IMR-90 (cell line): Measurements from ENCODE around the gene IGLL5. TPM values are rescaled to one million over a fixed set of nuclear protein-coding genes. Genes with fewer than 3 reads are reported as not detected.

ENCODE experiments used
- ATAC-seq: fragments of 200-7000 bp; cut with Tn5 transposase; 2 replicates; pipeline ENCODE4 v1.9.1; 2020; ENCODE audit warnings: low read depth, mild to moderate bottlenecking, moderate library complexity
- BruUV-seq: library from RNA; stranded (reverse); fragments of 400-500 nt; replicated peaks from 2 replicates; lab custom pipeline; 2021; lab: Mats Ljungman, UMichigan
- CTCF ChIA-PET: fragments of 300-600 bp; formaldehyde crosslinking; extraction: SDS; loops from one replicate; lab custom pipeline; 2021; ENCODE audit warnings: antibody characterized with exemption; lab: Yijun Ruan, JAX
- POLR2A ChIA-PET: fragments of 300-600 bp; sonication (Branson Sonifier 250); formaldehyde crosslinking; loops from one replicate; lab custom pipeline; 2022; ENCODE audit warnings: antibody characterized with exemption; ENCODE audit not compliant: unreplicated experiment; lab: Charles Lee
- DNase-seq: peaks from one replicate; pipeline ENCODE4 v3.0.0; 2013
- H2AFZ ChIP-seq: replicated peaks from 2 replicates; pipeline ENCODE3; 2013; ENCODE audit warnings: low read length, mild to moderate bottlenecking; ENCODE audit not compliant: poor library complexity
- H2AK5ac ChIP-seq: 2 replicates; pipeline ENCODE4 v1.6.1; 2013; ENCODE audit warnings: low read depth, low read length, inconsistent platforms
- H2AK9ac ChIP-seq: replicated peaks from 2 replicates; pipeline ENCODE3; 2013; ENCODE audit warnings: mild to moderate bottlenecking, low read depth, low read length, moderate library complexity; ENCODE audit not compliant: poor library complexity
- H2BK120ac ChIP-seq: 2 replicates; pipeline ENCODE4 v1.6.1; 2013; ENCODE audit warnings: low read depth, low read length, inconsistent platforms
- H2BK15ac ChIP-seq: 3 replicates; pipeline ENCODE4 v1.6.1; 2013; ENCODE audit warnings: low read depth, low read length, inconsistent platforms
- H2BK20ac ChIP-seq: 2 replicates; pipeline ENCODE4 v1.6.1; 2013; ENCODE audit warnings: low read depth, mild to moderate bottlenecking, inconsistent platforms, low read length, moderate library complexity
- H2BK5ac ChIP-seq: 2 replicates; pipeline ENCODE4 v1.6.1; 2013; ENCODE audit warnings: mild to moderate bottlenecking, low read depth, low read length, inconsistent platforms; ENCODE audit not compliant: poor library complexity, severe bottlenecking
- H3K14ac ChIP-seq: replicated peaks from 2 replicates; pipeline ENCODE4 v1.6.1; 2013; ENCODE audit warnings: low read depth, low read length, inconsistent platforms
- H3K18ac ChIP-seq: 2 replicates; pipeline ENCODE4 v1.6.1; 2013; ENCODE audit warnings: low read depth, low read length, control low read depth
- H3K23ac ChIP-seq: 2 replicates; pipeline ENCODE4 v1.6.1; 2013; ENCODE audit warnings: low read depth, low read length, inconsistent platforms
- H3K27ac ChIP-seq: 2 replicates; pipeline ENCODE4 v1.5.1; 2013; ENCODE audit warnings: mild to moderate bottlenecking, control low read depth, low read length; ENCODE audit not compliant: insufficient read depth
- H3K27me3 ChIP-seq: 2 replicates; pipeline ENCODE4 v1.6.1; 2013; ENCODE audit warnings: low read length; ENCODE audit not compliant: control insufficient read depth, insufficient read depth
- H3K36me3 ChIP-seq: 2 replicates; pipeline ENCODE4 v1.6.1; 2013; ENCODE audit warnings: low read length, mixed read lengths; ENCODE audit not compliant: control insufficient read depth, insufficient read depth
- H3K4ac ChIP-seq: 2 replicates; pipeline ENCODE4 v1.6.1; 2013; ENCODE audit warnings: low read depth, low read length, inconsistent platforms
- H3K4me1 ChIP-seq: 2 replicates; pipeline ENCODE4 v1.6.1; 2013; ENCODE audit warnings: low read length, mixed read lengths; ENCODE audit not compliant: control insufficient read depth, insufficient read depth
- H3K4me2 ChIP-seq: 2 replicates; pipeline ENCODE4 v1.6.1; 2013; ENCODE audit warnings: low read depth, mild to moderate bottlenecking, control low read depth, low read length, moderate library complexity
- H3K4me3 ChIP-seq: 2 replicates; pipeline ENCODE4 v1.5.1; 2013; ENCODE audit warnings: low read depth, mild to moderate bottlenecking, control low read depth, low read length, moderate library complexity; ENCODE audit not compliant: insufficient read depth
- H3K56ac ChIP-seq: 2 replicates; pipeline ENCODE4 v1.6.1; 2013; ENCODE audit warnings: low read length, inconsistent platforms; ENCODE audit not compliant: insufficient read depth; ENCODE audit errors: extremely low read depth
- H3K79me1 ChIP-seq, 2 experiments: 2 replicates each; pipeline ENCODE4 v1.6.1; 2013; ENCODE audit warnings: low read length in 2 of 2, inconsistent platforms in 1 of 2, low read depth in 1 of 2
- H3K9ac ChIP-seq: 2 replicates; pipeline ENCODE4 v1.6.1; 2013; ENCODE audit warnings: low read depth, low read length, control low read depth
- H3K9me1 ChIP-seq: 2 replicates; pipeline ENCODE4 v1.6.1; 2013; ENCODE audit warnings: low read length, inconsistent platforms; ENCODE audit not compliant: insufficient read depth
- H3K9me3 ChIP-seq: 2 replicates; pipeline ENCODE4 v1.6.1; 2013; ENCODE audit warnings: low read length; ENCODE audit not compliant: control insufficient read depth, insufficient read depth
- H4K20me1 ChIP-seq: 2 replicates; pipeline ENCODE4 v1.6.1; 2013; ENCODE audit warnings: low read length, inconsistent platforms; ENCODE audit not compliant: insufficient read depth
- H4K5ac ChIP-seq: 2 replicates; pipeline ENCODE4 v1.6.1; 2013; ENCODE audit warnings: mild to moderate bottlenecking, low read depth, low read length, control low read depth
- H4K8ac ChIP-seq, 2 experiments: 2 replicates each; pipeline ENCODE4 v1.6.1; 2013; ENCODE audit warnings: low read depth in 2 of 2, low read length in 2 of 2, control low read depth in 1 of 2, inconsistent platforms in 1 of 2
- H4K91ac ChIP-seq: 2 replicates; pipeline ENCODE4 v1.6.1; 2013; ENCODE audit warnings: low read depth, low read length, inconsistent platforms; ENCODE audit not compliant: insufficient read depth
- BHLHE40 ChIP-seq: fragments of 150-350 bp; IDR thresholded peaks from 2 replicates; pipeline ENCODE4 v1.6.1; 2016; ENCODE audit warnings: mild to moderate bottlenecking, low read depth, low read length
- CEBPB ChIP-seq: IDR thresholded peaks from 2 replicates; pipeline ENCODE4 v1.6.1; 2012; ENCODE audit warnings: low read depth, low read length, improper control_type of control experiment
- CHD1 ChIP-seq: IDR thresholded peaks from 2 replicates; pipeline ENCODE4 v1.6.1; 2012; ENCODE audit warnings: low read depth, low read length, improper control_type of control experiment
- FOS ChIP-seq: fragments of 150-350 bp; IDR thresholded peaks from 2 replicates; pipeline ENCODE4 v1.6.1; 2016; ENCODE audit warnings: low read depth, low read length
- MAFK ChIP-seq: IDR thresholded peaks from 2 replicates; pipeline ENCODE4 v1.6.1; 2012; ENCODE audit warnings: low read depth, low read length, improper control_type of control experiment
- MAZ ChIP-seq: IDR thresholded peaks from 2 replicates; pipeline ENCODE4 v1.6.1; 2012; ENCODE audit warnings: low read depth, mild to moderate bottlenecking, low read length, improper control_type of control experiment, moderate library complexity, borderline replicate concordance
- MXI1 ChIP-seq: IDR thresholded peaks from 2 replicates; pipeline ENCODE4 v1.6.1; 2012; ENCODE audit warnings: low read depth, mild to moderate bottlenecking, low read length, moderate library complexity, borderline replicate concordance
- NFE2L2 ChIP-seq: fragments of 150-350 bp; IDR thresholded peaks from 2 replicates; pipeline ENCODE4 v1.6.1; 2016; ENCODE audit warnings: low read depth, mild to moderate bottlenecking, low read length
- POLR2A ChIP-seq: IDR thresholded peaks from 2 replicates; pipeline ENCODE4 v1.6.1; 2012; ENCODE audit warnings: mild to moderate bottlenecking, low read depth, low read length
- RAD21 ChIP-seq: IDR thresholded peaks from 2 replicates; pipeline ENCODE4 v1.6.1; 2012; ENCODE audit warnings: low read length, improper control_type of control experiment
- RCOR1 ChIP-seq: IDR thresholded peaks from 2 replicates; pipeline ENCODE4 v1.6.1; 2012; ENCODE audit warnings: mild to moderate bottlenecking, low read length, improper control_type of control experiment; ENCODE audit not compliant: insufficient replicate concordance
- RFX5 ChIP-seq: IDR thresholded peaks from 2 replicates; pipeline ENCODE4 v1.8.0; 2012; ENCODE audit warnings: low read depth, mild to moderate bottlenecking, low read length, moderate library complexity
- SMC3 ChIP-seq: fragments of 150-350 bp; IDR thresholded peaks from 2 replicates; pipeline ENCODE4 v1.6.1; 2016; ENCODE audit warnings: low read depth, mild to moderate bottlenecking, antibody characterized with exemption, low read length, moderate library complexity
- WGBS, 2 experiments: methylation state at CpG; one replicate each; pipeline versions ENCODE4 v1.1.5 to v1.1.7; 2013; ENCODE audit warnings: missing lambda C conversion rate in 2 of 2; ENCODE audit not compliant: insufficient read length in 1 of 2; ENCODE audit errors: extremely low coverage in 2 of 2; 5-methylcytosine and 5-hydroxymethylcytosine counted together
- dilution Hi-C: fragments of 300-500 bp; cut with HindIII; formaldehyde crosslinking; loops from one replicate; pipeline ENCODE4 v1.14.3; 2018; ENCODE audit warnings: low sequenced_read_pairs; ENCODE audit not compliant: unreplicated experiment
- in situ Hi-C: fragments of 300-500 bp; cut with MboI; formaldehyde crosslinking; loops from 3 replicates; pipeline ENCODE4 v1.14.3; 2019; ENCODE audit warnings: low sequenced_read_pairs, inconsistent platforms, mixed read lengths
- intact Hi-C: fragments of 100-400 bp; cut with micrococcal nuclease; formaldehyde crosslinking; loops from 2 replicates; pipeline ENCODE4 v1.10.0; 2022
- polyA plus RNA-seq, 3 experiments: library from polyadenylated mRNA; depleted of rRNA; stranded (reverse); fragments of >200 nt; gene quantifications; 2 replicates each; pipeline ENCODE4 v1.2.3, GENCODE V29; 2012; ENCODE audit warnings: low replicate concordance in 1 of 3
- total RNA-seq: library from RNA; depleted of rRNA; stranded (reverse); fragments of >200 nt; gene quantifications from 2 replicates; pipeline ENCODE4 v1.2.3, GENCODE V29; 2012
- TF ChIP-seq, protein P1 (sequence below): fragments of 150-350 bp; IDR thresholded peaks from 2 replicates; pipeline ENCODE4 v1.6.1; 2016; ENCODE audit warnings: low read depth, mild to moderate bottlenecking, low read length, moderate library complexity, borderline replicate concordance
- TF ChIP-seq, protein P2 (sequence below): fragments of 150-350 bp; IDR thresholded peaks from 2 replicates; pipeline ENCODE4 v1.6.1; 2017; ENCODE audit warnings: mild to moderate bottlenecking, antibody characterized with exemption, low read length, low read depth
- TF ChIP-seq, protein P3 (sequence below): conservative IDR thresholded peaks from 2 replicates; pipeline ENCODE4 v1.5.1; 2012; ENCODE audit warnings: mild to moderate bottlenecking, low read depth, low read length, improper control_type of control experiment

IGLL5 gene
- total and polyA plus RNA-seq, 2 of the 4 experiments (the other 2 are of a cell fraction) = not detected

DNA sequence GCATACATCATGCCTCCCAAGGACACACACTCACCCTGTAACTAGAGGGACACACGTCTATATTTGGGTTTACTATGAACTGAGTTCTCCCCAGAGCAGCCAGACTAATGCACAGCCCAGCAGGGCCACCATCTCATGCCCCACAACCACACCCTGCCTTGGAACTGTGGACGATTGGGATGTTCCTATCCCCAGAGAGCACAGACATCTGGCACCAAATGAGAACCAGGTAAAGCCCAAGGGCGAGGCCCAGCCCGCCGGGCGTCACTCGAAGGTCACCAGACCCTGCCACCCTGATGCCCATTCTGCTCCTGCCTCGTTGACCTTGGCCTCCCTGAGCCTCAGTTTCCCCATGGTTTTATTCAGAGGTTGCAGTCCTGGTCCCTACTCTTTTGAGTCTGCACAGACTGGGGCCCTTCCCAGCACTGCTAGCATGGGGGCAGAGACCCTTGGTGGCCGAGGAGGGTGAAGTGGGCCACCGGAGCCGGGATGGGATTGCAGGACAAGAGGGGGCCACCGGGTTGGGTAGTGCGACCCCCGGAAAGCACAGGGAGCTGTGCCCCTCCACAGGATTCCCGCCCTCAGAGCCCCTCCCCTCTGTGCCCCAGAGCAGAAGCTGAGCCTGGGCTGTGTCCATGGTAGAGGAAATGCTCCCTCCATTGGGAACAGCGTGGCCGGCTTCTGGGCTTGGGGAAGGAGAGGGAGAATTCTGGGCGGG is 56.8 kb downstream of the IGLL5 start:
- no CpG with 5 or more reads among the region's 18 CpGs for WGBS, 2 experiments
- no peak overlapping the region for H3K23ac ChIP-seq
- H3K4me2 ChIP-seq = no peak overlapping the region
- no peak overlapping the region for H3K4me3 ChIP-seq
- no peak overlapping the region for H3K27ac ChIP-seq
- intact Hi-C loops (no loop called here), in situ Hi-C loops (loop anchor here (10.0 kb wide), 1 partner anchor 480 kb away; no protein-coding TSS in a partner anchor), dilution Hi-C loops (no loop called here)
- ChIA-PET POLR2A (no interaction called here), CTCF (no interaction called here)
- H3K36me3 ChIP-seq = no peaks in the 10 kb centered on the region
- TF ChIP-seq, protein P1, sequence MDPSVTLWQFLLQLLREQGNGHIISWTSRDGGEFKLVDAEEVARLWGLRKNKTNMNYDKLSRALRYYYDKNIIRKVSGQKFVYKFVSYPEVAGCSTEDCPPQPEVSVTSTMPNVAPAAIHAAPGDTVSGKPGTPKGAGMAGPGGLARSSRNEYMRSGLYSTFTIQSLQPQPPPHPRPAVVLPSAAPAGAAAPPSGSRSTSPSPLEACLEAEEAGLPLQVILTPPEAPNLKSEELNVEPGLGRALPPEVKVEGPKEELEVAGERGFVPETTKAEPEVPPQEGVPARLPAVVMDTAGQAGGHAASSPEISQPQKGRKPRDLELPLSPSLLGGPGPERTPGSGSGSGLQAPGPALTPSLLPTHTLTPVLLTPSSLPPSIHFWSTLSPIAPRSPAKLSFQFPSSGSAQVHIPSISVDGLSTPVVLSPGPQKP = no peak
- TF ChIP-seq MAZ = no peak
- no peak for TF ChIP-seq POLR2A
- TF ChIP-seq RAD21 = no peak
- TF ChIP-seq RCOR1 = no peak
- TF ChIP-seq, protein P2, sequence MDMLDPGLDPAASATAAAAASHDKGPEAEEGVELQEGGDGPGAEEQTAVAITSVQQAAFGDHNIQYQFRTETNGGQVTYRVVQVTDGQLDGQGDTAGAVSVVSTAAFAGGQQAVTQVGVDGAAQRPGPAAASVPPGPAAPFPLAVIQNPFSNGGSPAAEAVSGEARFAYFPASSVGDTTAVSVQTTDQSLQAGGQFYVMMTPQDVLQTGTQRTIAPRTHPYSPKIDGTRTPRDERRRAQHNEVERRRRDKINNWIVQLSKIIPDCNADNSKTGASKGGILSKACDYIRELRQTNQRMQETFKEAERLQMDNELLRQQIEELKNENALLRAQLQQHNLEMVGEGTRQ = no peak
- no peak for TF ChIP-seq BHLHE40
- no peak for TF ChIP-seq MXI1
- no peak for TF ChIP-seq CHD1
- TF ChIP-seq CEBPB = no peak
- no peak for TF ChIP-seq SMC3
- no peak for TF ChIP-seq RFX5
- TF ChIP-seq FOS = no peak
- no peak for TF ChIP-seq NFE2L2
- no peak for TF ChIP-seq MAFK
- TF ChIP-seq, protein P3, sequence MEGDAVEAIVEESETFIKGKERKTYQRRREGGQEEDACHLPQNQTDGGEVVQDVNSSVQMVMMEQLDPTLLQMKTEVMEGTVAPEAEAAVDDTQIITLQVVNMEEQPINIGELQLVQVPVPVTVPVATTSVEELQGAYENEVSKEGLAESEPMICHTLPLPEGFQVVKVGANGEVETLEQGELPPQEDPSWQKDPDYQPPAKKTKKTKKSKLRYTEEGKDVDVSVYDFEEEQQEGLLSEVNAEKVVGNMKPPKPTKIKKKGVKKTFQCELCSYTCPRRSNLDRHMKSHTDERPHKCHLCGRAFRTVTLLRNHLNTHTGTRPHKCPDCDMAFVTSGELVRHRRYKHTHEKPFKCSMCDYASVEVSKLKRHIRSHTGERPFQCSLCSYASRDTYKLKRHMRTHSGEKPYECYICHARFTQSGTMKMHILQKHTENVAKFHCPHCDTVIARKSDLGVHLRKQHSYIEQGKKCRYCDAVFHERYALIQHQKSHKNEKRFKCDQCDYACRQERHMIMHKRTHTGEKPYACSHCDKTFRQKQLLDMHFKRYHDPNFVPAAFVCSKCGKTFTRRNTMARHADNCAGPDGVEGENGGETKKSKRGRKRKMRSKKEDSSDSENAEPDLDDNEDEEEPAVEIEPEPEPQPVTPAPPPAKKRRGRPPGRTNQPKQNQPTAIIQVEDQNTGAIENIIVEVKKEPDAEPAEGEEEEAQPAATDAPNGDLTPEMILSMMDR = no peak
- H3K18ac ChIP-seq = no peak overlapping the region
- no peak overlapping the region for H2BK15ac ChIP-seq
- H3K4ac ChIP-seq = no peak overlapping the region
- no peak overlapping the region for H4K8ac ChIP-seq
- H2BK5ac ChIP-seq = no peak overlapping the region
- peak overlapping the region; percentile 21 for H2AFZ ChIP-seq
- no peak overlapping the region for H3K14ac ChIP-seq
- H4K91ac ChIP-seq = no peak overlapping the region
- H2BK120ac ChIP-seq = no peak overlapping the region
- no peaks in the 10 kb centered on the region for H4K20me1 ChIP-seq
- no TSS peak for BruUV-seq
- H3K4me1 ChIP-seq = no peaks in the 10 kb centered on the region
- no peak overlapping the region for H4K5ac ChIP-seq
- no peaks in the 10 kb centered on the region for H3K79me1 ChIP-seq
- ATAC-seq (no peak), DNase-seq (no peak)
- H3K9me1 ChIP-seq = no peaks in the 10 kb centered on the region
- H3K27me3 ChIP-seq = no peaks in the 10 kb centered on the region; the same call in 1 of the 2 replicates
- H2BK20ac ChIP-seq = no peak overlapping the region
- H3K56ac ChIP-seq = no peak overlapping the region
- no peak overlapping the region for H2AK9ac ChIP-seq
- no peak overlapping the region for H2AK5ac ChIP-seq
- no peaks in the 10 kb centered on the region for H3K9me3 ChIP-seq
- H3K9ac ChIP-seq = no peak overlapping the region
